NT2/D1 (cell line): ENCODE data around the gene OSBPL3.

Experiments used
- DNase-seq: peaks from one replicate; pipeline ENCODE4 v3.0.0-alpha.2; 2011; ENCODE audit warnings: low read depth, low spot score
- H3K27me3 ChIP-seq: 2 replicates; pipeline ENCODE4 v1.6.0; 2011; ENCODE audit warnings: mild to moderate bottlenecking; ENCODE audit not compliant: insufficient read length, insufficient read depth
- H3K36me3 ChIP-seq: 2 replicates; pipeline ENCODE4 v1.6.1; 2011; ENCODE audit warnings: mild to moderate bottlenecking, low read length, mixed read lengths; ENCODE audit not compliant: insufficient read depth, insufficient read length
- H3K4me1 ChIP-seq: 2 replicates; pipeline ENCODE4 v1.5.1; 2011; ENCODE audit not compliant: insufficient read depth, insufficient read length
- H3K4me3 ChIP-seq: 2 replicates; pipeline ENCODE4 v1.5.1; 2011; ENCODE audit warnings: low read depth; ENCODE audit not compliant: insufficient read length
- H3K9ac ChIP-seq: 2 replicates; pipeline ENCODE4 v1.6.0; 2011; ENCODE audit warnings: low read depth; ENCODE audit not compliant: insufficient read length
- H3K9me3 ChIP-seq: 2 replicates; pipeline ENCODE4 v1.5.1; 2011; ENCODE audit warnings: mild to moderate bottlenecking, low read length; ENCODE audit not compliant: insufficient read depth
- SUZ12 ChIP-seq: IDR thresholded peaks from 2 replicates; pipeline ENCODE4 v1.6.1; 2011; ENCODE audit not compliant: insufficient read length, insufficient read depth; ENCODE audit errors: extremely low read depth
- YY1 ChIP-seq: IDR thresholded peaks from 2 replicates; pipeline ENCODE4 v1.6.1; 2011; ENCODE audit not compliant: insufficient read length, insufficient read depth
- ZNF274 ChIP-seq: IDR thresholded peaks from 2 replicates; pipeline ENCODE4 v1.6.1; 2011; ENCODE audit warnings: mild to moderate bottlenecking, low read depth, low read length

Gene OSBPL3

GRCh38 chr7:24891311-24891735 is 88.7 kb downstream of the OSBPL3 start:
- TF ChIP-seq ZNF274 (no peak), SUZ12 (no peak), YY1 (no peak)
- Histone ChIP-seq H3K9ac (no peak overlapping the region), H3K4me3 (no peak overlapping the region), H3K9me3 (no peaks in the 10 kb centered on the region), H3K4me1 (no peaks in the 10 kb centered on the region), H3K36me3 (peaks cover 17% of the 10 kb centered on the region), H3K27me3 (no peaks in the 10 kb centered on the region)
- DNase-seq: no peak

- no peak for DNase-seq
- H3K9me3 ChIP-seq: no peaks in the 10 kb centered on the region
- H3K36me3 ChIP-seq: peaks cover 21% of the 10 kb centered on the region
- TF ChIP-seq YY1 (no peak), SUZ12 (no peak), ZNF274 (no peak)
- H3K9ac ChIP-seq: no peak overlapping the region
- no peaks in the 10 kb centered on the region for H3K27me3 ChIP-seq
- H3K4me3 ChIP-seq: no peak overlapping the region
- H3K4me1 ChIP-seq: no peaks in the 10 kb centered on the region
These were observed 90.4 kb downstream of the OSBPL3 start for GRCh38 chr7:24889611-24890010.

GRCh38 chr7:24888653-24889052 is 91.3 kb downstream of the OSBPL3 start:
- no peak overlapping the region for H3K4me3 ChIP-seq
- TF ChIP-seq SUZ12 (no peak), ZNF274 (no peak), YY1 (no peak)
- no peak overlapping the region for H3K9ac ChIP-seq
- no peak for DNase-seq
- no peaks in the 10 kb centered on the region for H3K4me1 ChIP-seq
- H3K27me3 ChIP-seq: no peaks in the 10 kb centered on the region
- no peaks in the 10 kb centered on the region for H3K9me3 ChIP-seq
- H3K36me3 ChIP-seq: peaks cover 25% of the 10 kb centered on the region

- H3K36me3 ChIP-seq: peaks cover 12% of the 10 kb centered on the region
- no peaks in the 10 kb centered on the region for H3K27me3 ChIP-seq
- no peak for TF ChIP-seq ZNF274
- TF ChIP-seq SUZ12: no peak
- TF ChIP-seq YY1: no peak
- DNase-seq: no peak
- no peaks in the 10 kb centered on the region for H3K4me1 ChIP-seq
- H3K9ac ChIP-seq: no peak overlapping the region
- H3K4me3 ChIP-seq: no peak overlapping the region
- H3K9me3 ChIP-seq: no peaks in the 10 kb centered on the region
These were observed 94.3 kb downstream of the OSBPL3 start for GRCh38 chr7:24885716-24886115.

- no peak overlapping the region for H3K4me3 ChIP-seq
- no peaks in the 10 kb centered on the region for H3K4me1 ChIP-seq
- no peaks in the 10 kb centered on the region for H3K9me3 ChIP-seq
- peaks cover 12% of the 10 kb centered on the region for H3K36me3 ChIP-seq
- H3K27me3 ChIP-seq: no peaks in the 10 kb centered on the region
- no peak for DNase-seq
- H3K9ac ChIP-seq: no peak overlapping the region
- TF ChIP-seq ZNF274: no peak
- TF ChIP-seq SUZ12: no peak
These were observed 94.7 kb downstream of the OSBPL3 start for GRCh38 chr7:24885305-24885704.

GRCh38 chr7:24884401-24884800 is 95.6 kb downstream of the OSBPL3 start:
- H3K4me1 ChIP-seq: no peaks in the 10 kb centered on the region
- H3K27me3 ChIP-seq: no peaks in the 10 kb centered on the region
- no peaks in the 10 kb centered on the region for H3K9me3 ChIP-seq
- H3K36me3 ChIP-seq: peaks cover 12% of the 10 kb centered on the region
- TF ChIP-seq ZNF274: no peak
- no peak for TF ChIP-seq SUZ12
- no peak for TF ChIP-seq YY1
- no peak overlapping the region for H3K9ac ChIP-seq
- no peak for DNase-seq
- no peak overlapping the region for H3K4me3 ChIP-seq

- TF ChIP-seq ZNF274 (no peak), SUZ12 (no peak), YY1 (no peak)
- Histone ChIP-seq H3K9ac (no peak overlapping the region), H3K4me3 (no peak overlapping the region), H3K27me3 (no peaks in the 10 kb centered on the region), H3K4me1 (no peaks in the 10 kb centered on the region), H3K36me3 (peaks cover 12% of the 10 kb centered on the region), H3K9me3 (no peaks in the 10 kb centered on the region)
- DNase-seq: no peak
These were observed 96.4 kb downstream of the OSBPL3 start for GRCh38 chr7:24883622-24884013.
